ENCODE results near the gene ASB6.
A peak's percentile ranks its signal among the peaks of the same experiment; 100 is the strongest.
"Not testable (repeated sequence)": the region's sequence is repeated elsewhere in the genome, so short reads cannot be mapped to it uniquely, and the experiment has no call there.

The ASB6 gene

GRCh38 chr9:129640871-129641749 is 841 bp downstream of the ASB6 start:
- DNase-seq = no peak

DNA sequence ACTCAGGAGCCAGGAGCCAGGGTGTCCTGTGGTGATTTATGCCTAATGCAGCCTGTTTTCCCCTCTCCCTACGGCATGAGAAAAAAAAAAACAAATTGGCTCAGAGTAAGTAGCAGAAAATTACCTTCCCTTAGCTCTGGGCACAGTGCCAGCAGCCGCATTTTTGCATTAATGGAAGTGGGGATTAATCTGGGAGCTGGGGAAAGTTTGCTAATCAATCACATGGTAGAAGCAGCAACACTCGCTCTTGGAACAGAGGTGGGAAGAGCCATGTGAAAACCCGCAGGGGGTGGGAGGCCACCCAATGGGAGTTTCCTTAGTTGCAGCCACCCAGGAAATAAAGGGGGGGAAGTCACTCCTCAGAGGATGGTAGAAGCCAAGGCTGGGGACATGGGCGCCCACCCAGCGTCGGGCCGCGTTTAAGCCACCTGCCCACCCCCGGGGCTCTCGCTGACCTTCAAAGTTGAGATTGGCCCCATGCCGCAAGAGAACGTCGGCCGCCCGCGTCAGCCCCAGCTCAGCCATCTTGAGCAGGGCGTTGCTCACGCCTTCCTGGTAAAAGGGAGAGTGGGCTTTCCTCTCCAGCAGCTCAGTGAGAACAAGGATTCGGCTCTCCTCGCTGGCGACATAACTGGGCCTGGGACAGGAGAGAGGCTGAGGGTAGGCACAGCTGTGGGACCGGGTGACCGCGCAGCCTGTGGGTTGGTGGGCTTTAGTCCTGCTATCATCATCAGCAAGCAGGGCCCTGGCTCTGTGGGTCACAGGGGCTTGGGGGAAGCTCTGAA is 1.7 kb downstream of the ASB6 start:
- no peak for DNase-seq

- no peak for DNase-seq
Measured at GRCh38 chr9:129639756-129640085, 2.2 kb downstream of the ASB6 start.

DNA sequence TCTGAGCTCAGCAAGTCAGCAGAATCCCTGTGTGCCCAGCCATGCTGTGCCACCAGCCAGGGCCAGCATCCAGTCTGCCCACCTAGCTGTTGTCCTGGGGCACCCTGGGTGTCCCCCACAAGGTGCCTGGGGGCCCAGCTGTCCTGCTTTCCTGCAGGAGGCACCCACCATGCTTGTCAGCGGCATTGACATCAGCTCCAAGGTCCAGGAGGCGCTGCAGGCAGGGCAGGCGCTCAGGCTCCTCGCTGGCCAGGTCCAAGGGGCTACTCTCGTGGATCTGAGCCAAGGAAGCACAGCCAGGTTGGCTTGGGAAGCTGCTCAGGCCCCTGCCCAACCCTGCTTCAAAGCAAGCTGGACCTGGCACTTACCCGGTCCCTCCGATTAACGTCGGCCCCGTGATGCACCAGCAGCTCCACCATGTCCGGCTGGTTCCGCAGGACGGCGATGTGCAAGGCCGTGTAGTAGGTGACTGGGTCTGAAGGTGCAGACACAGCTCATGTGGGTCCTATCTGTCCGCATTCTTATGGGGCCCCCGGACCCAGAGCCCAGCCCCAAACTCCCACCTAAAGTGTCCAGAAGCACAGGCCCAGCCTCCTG is 2.8 kb downstream of the ASB6 start:
- DNase-seq = no peak

DNA sequence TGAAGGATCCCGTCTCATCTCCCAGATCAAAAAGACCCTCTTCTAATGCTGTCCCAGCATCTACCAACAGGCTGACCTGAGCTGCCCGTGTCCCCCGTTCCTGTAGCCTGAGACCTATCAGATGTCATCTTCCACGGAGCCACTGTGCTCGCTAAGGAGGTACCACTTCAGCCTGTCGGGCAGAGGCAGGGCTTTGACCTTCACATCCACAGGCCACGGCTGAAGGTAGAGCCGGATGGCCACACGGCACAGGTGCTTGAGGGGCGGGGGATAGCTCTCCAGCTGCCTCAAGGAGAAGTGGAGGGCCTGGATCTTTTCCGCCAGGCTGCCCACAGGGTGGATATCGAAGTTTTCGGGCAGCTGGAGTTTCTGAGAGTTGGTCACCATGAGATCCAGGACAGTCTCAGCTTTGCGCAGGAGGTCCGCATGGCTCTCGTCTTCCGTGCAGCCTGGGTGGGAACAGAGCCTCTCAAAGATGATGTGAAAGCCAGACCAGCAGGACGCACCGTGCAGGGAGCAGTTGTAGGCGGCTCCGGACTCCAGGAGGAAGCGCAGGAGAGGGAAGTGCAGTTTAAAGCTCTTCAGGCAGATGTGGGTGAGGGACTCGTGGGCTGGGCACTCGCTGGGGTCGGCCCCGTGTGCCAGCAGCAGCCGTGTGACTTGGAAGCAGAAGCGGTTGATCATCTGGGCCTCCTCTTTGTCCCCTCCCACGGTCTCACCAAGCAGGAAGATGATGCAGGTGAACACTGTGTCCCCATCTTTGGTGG is 4.1 kb downstream of the ASB6 start:
- no peak for DNase-seq

DNA sequence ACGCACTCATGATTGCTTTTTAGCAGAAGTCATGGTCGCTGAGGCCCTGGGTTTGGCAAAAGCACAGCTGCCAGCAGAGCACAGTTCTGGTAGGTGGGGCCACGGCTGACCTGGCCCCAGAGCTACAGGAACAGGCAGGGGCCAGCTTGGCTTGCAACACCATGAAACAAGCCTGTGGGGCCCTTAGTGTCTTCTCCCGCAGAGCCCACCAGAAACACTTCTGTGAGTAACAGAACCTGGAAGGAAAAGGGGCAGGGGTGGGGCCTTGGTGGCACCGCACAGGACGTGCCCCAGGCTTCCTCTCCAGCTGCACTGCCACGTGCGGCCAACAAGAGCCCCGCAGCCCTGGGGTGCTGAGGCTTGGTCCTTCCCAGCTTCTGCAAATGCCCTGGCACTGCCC is 4.8 kb downstream of the ASB6 start:
- no peak for DNase-seq

GRCh38 chr9:129636343-129636742 is 5.6 kb downstream of the ASB6 start:
- DNase-seq = not testable (repeated sequence)

- no peak for DNase-seq
Measured at GRCh38 chr9:129635099-129636065, 6.6 kb downstream of the ASB6 start.

DNA sequence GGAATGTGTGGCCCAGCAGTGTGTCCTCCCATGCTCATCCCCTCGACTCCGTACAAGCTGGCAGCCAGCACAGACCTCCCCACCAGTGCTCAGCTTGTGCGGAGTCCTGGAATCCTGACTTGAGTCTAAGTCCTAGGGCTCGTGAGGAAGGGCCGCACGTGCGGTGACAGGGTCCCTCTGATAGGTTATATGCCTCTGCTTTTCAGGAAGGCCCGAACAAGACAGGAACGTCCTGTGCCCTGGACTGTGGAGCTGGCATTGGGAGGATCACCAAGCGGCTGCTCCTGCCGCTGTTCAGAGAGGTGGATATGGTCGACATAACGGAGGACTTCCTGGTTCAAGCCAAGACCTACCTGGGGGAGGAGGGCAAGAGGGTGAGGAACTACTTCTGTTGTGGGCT is 8.1 kb downstream of the ASB6 start:
- DNase-seq = no peak

GRCh38 chr9:129633207-129633606 is 8.7 kb downstream of the ASB6 start:
- no peak for DNase-seq

- DNase-seq = no peak
Measured at GRCh38 chr9:129632460-129632859, 9.5 kb downstream of the ASB6 start.

GRCh38 chr9:129631674-129632129 is 10.2 kb downstream of the ASB6 start:
- DNase-seq = no peak

DNA sequence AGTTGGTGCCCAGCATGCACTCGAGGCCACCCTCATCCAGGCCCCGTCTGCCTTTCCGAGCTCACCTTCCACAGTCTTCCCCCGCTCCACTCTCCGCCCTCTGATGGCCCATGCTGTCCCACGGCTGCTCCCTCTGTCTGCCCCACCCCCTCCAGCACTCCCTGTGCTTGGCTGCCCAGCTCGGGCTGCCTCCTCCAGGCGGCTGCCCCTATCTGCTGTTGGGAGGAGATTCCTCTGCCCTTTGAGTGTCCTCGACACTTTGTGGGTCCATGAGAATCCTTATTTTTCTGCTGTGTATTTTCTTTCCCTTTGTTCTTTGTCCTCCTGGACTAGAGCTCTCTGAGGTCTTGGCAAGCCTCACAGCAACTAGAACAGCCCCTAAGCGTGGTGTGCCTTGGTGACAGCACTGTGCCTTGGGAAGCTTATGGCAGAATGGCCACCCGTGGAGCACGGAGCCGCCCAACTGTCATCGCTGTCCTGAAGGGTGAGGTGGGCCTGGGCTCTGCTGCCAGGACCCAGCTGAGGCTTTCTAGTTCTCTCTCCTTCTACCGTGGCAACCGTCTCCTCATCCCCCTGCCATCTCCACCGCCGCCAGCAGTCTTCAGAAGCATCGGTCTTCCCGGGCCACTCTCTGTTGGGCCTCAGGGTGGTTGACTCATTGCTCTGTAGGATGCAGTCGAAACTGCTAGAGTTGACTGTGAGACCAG is 10.8 kb downstream of the ASB6 start:
- DNase-seq = no peak

DNA sequence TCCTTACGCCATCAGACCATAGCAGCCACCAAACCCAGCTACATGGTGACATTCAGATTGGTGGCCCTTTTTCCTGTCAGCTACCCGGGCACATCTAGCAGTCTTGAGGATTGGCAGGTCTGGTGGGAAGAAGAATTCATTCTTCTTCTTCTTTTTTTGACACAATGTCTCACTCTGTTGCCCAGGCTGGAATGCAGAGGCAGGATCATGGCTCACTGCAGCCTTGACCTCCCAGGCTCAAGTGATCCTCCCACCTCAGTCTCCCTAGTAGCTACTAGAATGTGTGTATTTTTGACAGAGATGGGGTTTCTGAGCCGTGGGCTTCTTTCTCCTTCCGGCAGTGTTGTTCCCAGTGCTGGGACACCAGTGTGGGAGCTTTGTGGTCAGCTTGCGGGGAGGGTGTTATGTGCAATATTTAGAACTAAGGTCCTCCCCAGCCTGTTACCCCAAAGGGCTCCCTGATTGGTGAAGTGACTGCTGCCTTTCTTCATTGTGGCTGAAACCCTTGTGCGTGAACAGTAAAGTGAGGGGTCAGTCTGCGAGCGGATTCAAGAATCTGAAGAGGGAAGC is 12.6 kb downstream of the ASB6 start:
- DNase-seq = no peak

- DNase-seq = no peak
Measured at GRCh38 chr9:129628709-129629108, 13.2 kb downstream of the ASB6 start.

- DNase-seq = no peak
Measured at GRCh38 chr9:129627556-129628440, 14.2 kb downstream of the ASB6 start.

GRCh38 chr9:129626625-129627284 is 15.2 kb downstream of the ASB6 start:
- DNase-seq = no peak

DNA sequence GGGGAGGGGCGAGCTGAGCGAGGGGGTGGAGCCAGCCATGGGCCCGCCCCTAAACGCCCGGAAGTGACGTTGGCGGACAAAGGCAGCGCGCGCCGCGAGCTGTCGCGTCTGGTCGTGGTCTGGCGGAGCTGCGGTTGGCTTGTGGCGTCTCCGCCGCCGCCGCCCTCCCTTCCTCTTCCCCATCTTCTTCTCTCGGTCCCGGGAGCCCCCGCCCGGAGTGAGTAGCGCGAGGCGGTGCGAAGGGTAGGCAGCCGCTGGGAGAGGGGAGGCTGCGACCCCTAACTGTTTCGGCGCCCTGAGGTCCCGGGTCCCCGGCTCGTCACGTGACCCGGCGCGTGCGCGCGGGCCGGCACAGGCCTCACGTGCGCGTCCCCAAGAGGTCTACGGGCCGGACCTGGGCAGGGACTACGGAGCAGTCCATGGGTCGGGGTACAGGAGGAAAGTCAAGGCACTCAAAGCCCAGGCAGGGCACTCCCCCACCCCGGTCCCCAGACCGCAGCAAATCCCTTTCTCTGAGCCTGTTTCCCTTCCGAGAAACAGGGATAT is 15.8 kb downstream of the ASB6 start, which contains the start of gene NTMT1:
Gene NTMT1, plus strand, starts transcription at position 85 of the 546 bp plus-strand sequence. CDS start 6,541 bp downstream, outside the sequence.
- DNase-seq = peak; percentile 87

- DNase-seq = peak; percentile 32
Measured at GRCh38 chr9:129624947-129625346, 17.0 kb downstream of the ASB6 start.

Data from NCI-H774 (cell line).